OCI-LY1 (cell line): ENCODE results near the gene WDFY4.

Experiments used
- H2AFZ ChIP-seq: fragments of 200-600 bp; sonication (generic), shearing (Covaris generic); 2 replicates; pipeline ENCODE4 v1.6.0; 2014; ENCODE audit warnings: antibody characterized with exemption, mild to moderate bottlenecking, low read length
- H3F3A ChIP-seq: fragments of 200-600 bp; sonication (generic), shearing (Covaris generic); 2 replicates; pipeline ENCODE4 v1.6.0; 2014; ENCODE audit warnings: mild to moderate bottlenecking, antibody characterized with exemption, low read length, moderate library complexity; ENCODE audit not compliant: insufficient read depth
- H3K27ac ChIP-seq: fragments of 200-600 bp; sonication (generic); 2 replicates; pipeline ENCODE4 v1.5.1; 2014; ENCODE audit warnings: low read length, mixed run types, mild to moderate bottlenecking, low read depth; ENCODE audit not compliant: poor library complexity, severe bottlenecking
- H3K27me3 ChIP-seq: fragments of 200-600 bp; sonication (generic); 2 replicates; pipeline ENCODE4 v1.6.0; 2014; ENCODE audit warnings: antibody characterized with exemption, mild to moderate bottlenecking, low read length, moderate library complexity; ENCODE audit not compliant: insufficient read depth
- H3K36me3 ChIP-seq: fragments of 200-600 bp; sonication (generic); 2 replicates; pipeline ENCODE4 v1.6.1; 2014; ENCODE audit warnings: mild to moderate bottlenecking, antibody characterized with exemption, low read length, moderate library complexity, mixed read lengths; ENCODE audit not compliant: insufficient read depth
- H3K4me1 ChIP-seq: fragments of 200-600 bp; sonication (generic); 2 replicates; pipeline ENCODE4 v1.5.1; 2014; ENCODE audit warnings: mild to moderate bottlenecking, low read length, moderate library complexity; ENCODE audit not compliant: insufficient read depth, severe bottlenecking
- H3K4me2 ChIP-seq: fragments of 200-600 bp; sonication (generic), shearing (Covaris generic); 2 replicates; pipeline ENCODE4 v1.6.1; 2014; ENCODE audit warnings: low read length
- H3K4me3 ChIP-seq: fragments of 200-600 bp; sonication (generic); 2 replicates; pipeline ENCODE4 v1.5.1; 2014; ENCODE audit warnings: low read length, low read depth, mild to moderate bottlenecking, mixed read lengths; ENCODE audit not compliant: poor library complexity, severe bottlenecking
- H3K79me2 ChIP-seq: fragments of 200-600 bp; shearing (Covaris generic); 2 replicates; pipeline ENCODE4 v1.6.1; 2016; ENCODE audit warnings: mixed run types, low read length, mixed read lengths; ENCODE audit not compliant: insufficient read depth
- H3K9ac ChIP-seq: fragments of 200-600 bp; sonication (generic), shearing (Covaris generic); 2 replicates; pipeline ENCODE4 v1.6.1; 2014; ENCODE audit warnings: mild to moderate bottlenecking, low read length, mixed read lengths
- H3K9me2 ChIP-seq: fragments of 200-600 bp; sonication (generic), shearing (Covaris generic); 2 replicates; pipeline ENCODE4 v1.6.1; 2014; ENCODE audit warnings: low read depth, mild to moderate bottlenecking, low read length, mixed read lengths
- H3K9me3 ChIP-seq: fragments of 200-600 bp; shearing (Covaris generic); 2 replicates; pipeline ENCODE4 v1.6.1; 2014; ENCODE audit warnings: low read length, mixed read lengths
- H4K20me1 ChIP-seq: fragments of 200-600 bp; sonication (generic), shearing (Covaris generic); 2 replicates; pipeline ENCODE4 v1.6.0; 2016; ENCODE audit warnings: mild to moderate bottlenecking, low read length; ENCODE audit not compliant: insufficient read depth
- CTCF ChIP-seq: fragments of 200-600 bp; sonication (generic), shearing (Covaris generic); IDR thresholded peaks from 2 replicates; pipeline ENCODE4 v1.5.1; 2017; ENCODE audit warnings: mild to moderate bottlenecking, antibody characterized with exemption, low read length, moderate library complexity, mixed read lengths
- EZH2 ChIP-seq: fragments of 200-600 bp; sonication (generic), shearing (Covaris generic); IDR thresholded peaks from 2 replicates; pipeline ENCODE4 v1.8.0; 2017; ENCODE audit warnings: borderline replicate concordance, mixed run types, mild to moderate bottlenecking, antibody characterized with exemption, low read length, moderate library complexity, mixed read lengths

Gene WDFY4

DNA sequence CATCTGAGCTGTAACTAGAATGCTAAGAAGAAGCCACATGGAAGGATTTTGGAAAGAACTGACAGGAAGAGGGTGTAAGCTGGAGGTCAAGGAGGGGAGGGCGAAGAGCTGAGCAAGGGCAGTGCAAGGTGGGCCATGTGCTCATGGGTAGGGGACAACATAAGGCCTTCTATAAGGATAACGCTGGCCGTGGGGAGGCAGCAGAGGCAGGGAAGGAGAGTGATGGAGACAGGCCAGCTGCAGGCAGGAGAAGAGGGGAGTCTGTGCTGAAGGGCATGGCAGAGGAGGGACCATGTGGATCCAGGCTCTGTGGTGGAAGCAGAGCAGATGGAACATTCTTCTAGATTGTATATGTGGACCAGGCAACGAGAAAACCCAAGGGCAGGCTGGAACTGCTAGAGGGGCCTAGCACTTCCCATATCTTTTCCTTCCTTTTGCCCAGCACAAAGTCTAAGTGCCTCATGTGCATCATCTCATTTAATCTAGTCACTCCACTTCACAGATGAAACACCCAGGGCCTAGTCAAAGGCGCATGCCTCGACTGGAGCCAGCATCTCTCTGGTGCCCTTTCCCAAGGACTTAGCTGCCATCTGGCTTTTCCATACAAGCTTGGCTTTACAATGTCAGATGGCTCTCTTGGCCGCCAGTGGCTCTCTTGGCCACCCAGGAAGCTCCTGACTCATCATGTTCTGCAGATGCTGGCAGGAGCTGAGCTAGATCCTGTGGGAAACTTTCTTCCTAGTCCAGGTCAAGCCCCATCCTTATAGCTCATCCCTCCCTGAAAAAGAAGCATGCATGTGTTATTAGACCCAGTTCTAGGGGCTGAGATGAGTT lies 248.4 kb downstream of the WDFY4 start:
- H3K9ac ChIP-seq = no peak overlapping the region
- H3K27me3 ChIP-seq = no peaks in the 10 kb centered on the region
- TF ChIP-seq EZH2 = no peak
- TF ChIP-seq CTCF = no peak
- H3K4me1 ChIP-seq = no peaks in the 10 kb centered on the region
- no peak overlapping the region for H3K4me2 ChIP-seq
- no peak overlapping the region for H3K27ac ChIP-seq
- H3K4me3 ChIP-seq = no peak overlapping the region
- no peaks in the 10 kb centered on the region for H4K20me1 ChIP-seq
- H2AFZ ChIP-seq = no peak overlapping the region
- H3K36me3 ChIP-seq = no peaks in the 10 kb centered on the region
- H3K79me2 ChIP-seq = no peaks in the 10 kb centered on the region
- H3K9me3 ChIP-seq = no peaks in the 10 kb centered on the region
- H3K9me2 ChIP-seq = no peaks in the 10 kb centered on the region
- no peaks in the 10 kb centered on the region for H3F3A ChIP-seq

DNA sequence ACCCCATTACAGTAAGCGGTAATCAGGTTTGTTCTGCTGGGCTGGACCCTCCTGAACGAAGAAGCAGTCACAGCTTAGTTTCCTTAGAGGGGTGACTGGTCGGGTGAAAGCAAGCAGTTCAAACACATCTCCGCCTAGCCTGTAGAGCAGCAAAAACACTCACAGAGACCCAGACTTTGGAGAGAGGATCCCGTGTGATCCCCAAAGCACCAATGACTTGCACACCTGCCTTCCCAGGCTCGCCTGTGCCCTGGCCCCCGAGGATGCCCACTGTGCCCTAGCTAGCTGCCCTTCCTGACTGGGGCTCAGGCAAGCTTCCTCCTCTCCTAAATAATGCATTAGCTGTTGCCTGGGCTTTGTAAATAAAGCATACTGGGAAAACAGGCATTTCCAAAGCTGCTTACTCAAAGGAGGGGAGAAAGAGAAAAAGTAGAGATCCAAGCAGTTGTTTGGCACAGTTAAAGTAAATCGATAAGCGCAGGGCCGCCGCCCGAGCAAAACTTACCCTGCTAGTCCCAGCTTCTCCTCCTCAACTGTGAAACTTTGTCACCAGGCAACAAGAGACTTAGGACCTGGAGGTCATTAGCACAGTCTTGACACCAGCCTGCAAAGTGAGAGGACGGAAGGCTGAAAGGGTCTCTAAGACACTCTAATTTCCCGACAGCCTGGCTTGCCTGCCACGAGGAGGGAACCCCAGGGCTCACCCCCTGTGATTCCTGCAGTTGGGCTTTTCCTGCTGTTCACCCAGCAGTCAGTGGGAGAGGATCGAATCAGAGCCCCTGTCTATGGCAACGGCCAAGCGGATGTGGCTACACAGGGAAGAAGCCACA lies 250.2 kb downstream of the WDFY4 start:
- no peaks in the 10 kb centered on the region for H4K20me1 ChIP-seq
- no peaks in the 10 kb centered on the region for H3K79me2 ChIP-seq
- no peaks in the 10 kb centered on the region for H3K9me3 ChIP-seq
- no peaks in the 10 kb centered on the region for H3K4me1 ChIP-seq
- no peak overlapping the region for H3K9ac ChIP-seq
- no peaks in the 10 kb centered on the region for H3K36me3 ChIP-seq
- H3F3A ChIP-seq = no peaks in the 10 kb centered on the region
- H3K4me2 ChIP-seq = no peak overlapping the region
- no peaks in the 10 kb centered on the region for H3K27me3 ChIP-seq
- no peak overlapping the region for H3K4me3 ChIP-seq
- H3K9me2 ChIP-seq = no peaks in the 10 kb centered on the region
- no peak overlapping the region for H3K27ac ChIP-seq
- H2AFZ ChIP-seq = no peak overlapping the region
- TF ChIP-seq CTCF (no peak), EZH2 (no peak)

DNA sequence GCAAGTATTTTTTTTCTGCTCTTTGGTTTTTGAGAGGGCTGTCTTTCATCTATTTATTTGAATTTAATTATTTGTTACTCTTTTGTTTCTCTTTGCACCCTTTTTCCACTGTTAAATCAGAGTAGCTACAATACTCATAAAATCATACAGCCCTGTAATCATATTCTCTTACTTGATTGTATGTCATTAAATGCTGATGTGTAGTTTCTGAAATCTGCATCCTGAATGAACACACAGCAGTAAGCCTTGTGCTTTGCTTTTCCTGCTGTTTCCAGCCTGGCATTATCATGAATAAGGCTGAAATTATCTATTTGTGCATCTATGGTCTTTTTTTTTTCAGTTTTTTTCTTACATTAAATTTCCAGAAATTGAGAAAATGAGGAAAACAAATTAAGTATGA lies 250.9 kb downstream of the WDFY4 start:
- Histone ChIP-seq H3K4me1 (no peaks in the 10 kb centered on the region), H3F3A (no peaks in the 10 kb centered on the region), H4K20me1 (no peaks in the 10 kb centered on the region), H3K79me2 (no peaks in the 10 kb centered on the region), H3K9me2 (no peaks in the 10 kb centered on the region), H3K27me3 (no peaks in the 10 kb centered on the region), H3K9me3 (no peaks in the 10 kb centered on the region), H3K27ac (no peak overlapping the region), H3K4me2 (no peak overlapping the region), H2AFZ (no peak overlapping the region), H3K4me3 (no peak overlapping the region), H3K9ac (no peak overlapping the region), H3K36me3 (no peaks in the 10 kb centered on the region)
- no peak for TF ChIP-seq CTCF
- no peak for TF ChIP-seq EZH2
